ENCODE results near the gene FUT4.
"Not testable (repeated sequence)": the region's sequence is repeated elsewhere in the genome, so short reads cannot be mapped to it uniquely, and the experiment has no call there.

FUT4 gene

GRCh38 chr11:94568200-94568599, 24.5 kb downstream of the FUT4 start:
- DNase-seq: no peak

DNA sequence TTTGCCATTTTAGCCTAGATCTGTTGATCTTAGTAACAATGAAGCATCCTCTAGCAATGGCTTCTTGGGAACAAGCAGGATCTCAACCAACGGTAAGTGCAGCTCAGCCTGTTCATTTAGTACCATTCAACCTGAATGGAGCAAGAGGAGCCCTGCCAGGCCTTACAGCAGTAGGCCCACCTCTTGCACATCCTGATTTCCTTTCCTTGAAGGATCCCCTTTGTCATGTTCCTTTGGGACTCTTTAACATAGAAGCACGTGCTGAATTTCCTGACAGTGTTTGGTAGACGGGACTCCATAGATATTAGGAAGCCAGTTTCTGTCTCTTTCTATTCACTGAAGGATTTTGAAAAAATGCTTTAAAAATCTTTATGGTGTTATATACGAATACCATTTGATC, 25.0 kb downstream of the FUT4 start:
- no peak for DNase-seq

DNA sequence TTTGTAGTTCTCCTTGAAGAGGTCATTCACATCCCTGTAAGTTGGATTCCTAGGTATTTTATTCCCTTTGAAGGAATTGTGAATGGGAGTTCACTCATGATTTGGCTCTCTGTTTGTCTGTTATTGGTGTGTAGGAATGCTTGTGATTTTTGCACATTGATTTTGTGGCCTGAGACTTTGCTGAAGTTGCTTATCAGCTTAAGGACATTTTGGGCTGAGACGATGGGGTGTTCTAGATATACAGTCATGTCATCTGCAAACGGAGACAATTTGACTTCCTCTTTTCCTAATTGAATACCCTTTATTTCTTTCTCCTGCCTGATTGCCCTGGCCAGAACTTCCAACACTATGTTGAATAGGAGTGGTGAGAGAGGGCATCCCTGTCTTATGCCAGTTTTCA, 29.3 kb downstream of the FUT4 start:
- not testable (repeated sequence) for DNase-seq

DNA sequence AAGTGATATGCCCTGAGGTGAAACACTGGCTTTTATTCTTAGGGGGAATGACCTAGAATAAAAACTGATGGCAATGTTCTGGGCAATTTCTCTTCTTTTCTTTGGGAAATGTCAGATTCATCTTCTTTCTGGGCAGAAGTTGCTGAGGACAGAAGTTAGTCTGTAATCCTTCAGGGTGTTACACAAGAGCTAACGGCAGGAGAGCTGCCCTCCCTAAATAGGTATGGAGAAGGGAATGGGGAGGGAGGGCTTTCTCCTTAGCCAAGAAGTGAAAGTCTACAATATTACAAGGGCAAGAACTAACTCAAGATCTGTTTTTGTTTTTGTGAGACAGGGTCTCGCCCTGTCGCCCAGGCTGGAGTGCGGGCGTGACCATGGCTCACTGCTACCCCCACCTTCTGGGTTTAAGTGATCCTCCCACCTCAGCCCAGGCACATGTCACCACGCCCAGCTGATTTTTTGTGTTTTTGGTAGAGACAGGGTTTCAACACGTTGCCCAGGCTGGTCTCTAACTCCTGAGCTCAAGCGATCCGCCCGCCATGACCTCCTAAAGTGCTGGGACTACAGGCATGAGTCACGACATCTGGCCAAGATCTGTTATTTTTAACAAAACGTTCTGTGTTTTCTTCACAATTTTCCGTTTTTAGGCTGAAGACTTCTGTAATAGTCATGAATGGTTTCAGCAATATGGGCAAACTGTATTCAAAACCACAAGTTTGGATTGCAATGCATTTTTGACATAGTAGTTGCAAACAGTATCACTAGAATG, 30.7 kb downstream of the FUT4 start:
- DNase-seq: no peak

DNA sequence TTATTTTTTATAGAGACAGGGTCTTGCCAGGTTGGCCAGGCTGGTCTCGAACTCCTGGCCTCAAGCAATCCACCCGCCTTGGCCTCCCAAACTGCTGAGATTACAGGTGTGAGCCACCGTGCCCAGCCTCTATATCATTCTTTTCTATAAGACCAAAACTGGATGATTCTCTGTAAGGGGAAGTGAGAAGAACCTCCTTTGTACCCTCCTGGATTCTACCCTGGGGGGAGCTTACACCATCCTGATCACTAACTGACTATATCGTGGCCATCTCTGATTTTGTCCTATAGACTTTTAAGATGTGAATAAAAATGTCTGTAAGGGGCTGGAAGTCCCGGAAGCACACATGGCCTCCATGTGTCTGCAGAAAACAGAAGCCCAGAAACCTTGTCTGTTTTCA, 32.6 kb downstream of the FUT4 start:
- DNase-seq: no peak

- no peak for DNase-seq
Measured at GRCh38 chr11:94577841-94578240, 34.1 kb downstream of the FUT4 start.

- no peak for DNase-seq
Measured at GRCh38 chr11:94581926-94582325, 38.2 kb downstream of the FUT4 start.

DNA sequence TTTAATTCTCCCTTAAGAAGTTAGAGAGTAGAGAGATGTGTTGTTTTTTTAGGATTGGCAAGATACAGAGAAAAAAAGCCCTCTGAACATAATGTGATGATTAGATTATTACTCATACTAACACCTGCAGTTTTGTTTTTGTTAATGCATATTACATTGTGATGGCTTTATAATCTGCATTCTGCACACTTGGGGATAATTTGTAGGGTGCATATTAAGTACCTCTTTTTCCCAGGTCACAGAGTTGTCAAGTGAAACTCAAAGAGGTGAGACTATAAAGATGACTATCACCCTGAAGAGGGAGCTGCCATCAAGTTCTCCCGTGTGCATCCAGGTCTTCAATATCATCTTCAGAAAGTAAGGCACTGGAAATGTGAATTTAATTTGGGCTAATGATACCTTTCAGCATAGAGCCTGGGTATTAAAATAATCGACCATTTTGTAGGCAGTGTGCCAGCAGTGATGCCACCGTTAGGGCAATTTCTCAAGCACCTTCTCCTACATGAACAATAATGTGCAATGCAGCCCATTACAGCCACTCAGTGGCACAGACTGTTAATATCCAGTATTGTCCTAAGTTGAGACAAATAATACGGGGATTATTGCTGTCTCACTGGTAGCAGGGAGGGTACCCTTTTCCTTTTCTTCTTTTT, 39.6 kb downstream of the FUT4 start:
- DNase-seq: no peak

- no peak for DNase-seq
Measured at GRCh38 chr11:94583866-94584500, 40.3 kb downstream of the FUT4 start.

- DNase-seq: no peak
Measured at GRCh38 chr11:94584978-94585377, 41.3 kb downstream of the FUT4 start.

DNA sequence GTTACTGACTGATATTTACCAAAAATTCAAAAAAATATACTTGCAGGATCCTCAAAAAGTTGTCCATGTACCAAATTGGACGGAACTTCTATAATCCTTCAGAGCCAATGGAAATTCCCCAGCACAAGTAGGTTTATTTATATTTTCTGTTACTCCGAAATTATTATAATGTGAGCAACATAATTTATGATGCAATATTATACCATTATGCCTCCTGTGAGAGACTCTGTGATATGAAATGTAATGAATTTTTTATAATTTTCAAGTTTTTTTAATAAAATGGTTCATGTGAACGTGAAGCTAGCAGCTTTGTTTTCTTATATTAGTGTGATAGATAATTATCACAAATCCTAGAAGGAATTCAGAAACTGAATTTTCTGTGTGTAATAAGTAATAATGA, 41.7 kb downstream of the FUT4 start:
- no peak for DNase-seq

DNA sequence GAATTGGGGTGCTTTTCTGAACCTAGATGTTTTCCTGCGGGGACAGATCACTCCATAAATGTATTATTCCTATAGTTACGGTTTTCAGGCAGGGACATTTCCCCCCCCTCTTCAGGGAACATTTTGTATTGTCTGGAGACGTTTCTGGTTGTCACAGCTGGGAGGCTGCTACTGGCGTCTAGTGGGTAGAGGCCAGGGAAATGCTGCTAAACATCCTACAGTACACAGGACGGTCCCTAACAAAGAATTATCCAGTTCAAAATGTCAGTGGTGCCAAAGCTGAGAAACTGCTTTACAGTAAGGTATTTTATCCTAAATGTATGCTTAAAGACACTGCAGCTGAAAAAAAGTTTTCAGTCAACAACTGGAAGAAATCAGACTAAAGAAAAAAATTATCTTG, 42.8 kb downstream of the FUT4 start:
- DNase-seq: peak; percentile 60

- peak; percentile 71 for DNase-seq
Measured at GRCh38 chr11:94586978-94587377, 43.3 kb downstream of the FUT4 start.

- peak; percentile 84 for DNase-seq
Measured at GRCh38 chr11:94588366-94588942, 44.7 kb downstream of the FUT4 start.

GRCh38 chr11:94590352-94591041, 46.8 kb downstream of the FUT4 start:
- DNase-seq: no peak

DNA sequence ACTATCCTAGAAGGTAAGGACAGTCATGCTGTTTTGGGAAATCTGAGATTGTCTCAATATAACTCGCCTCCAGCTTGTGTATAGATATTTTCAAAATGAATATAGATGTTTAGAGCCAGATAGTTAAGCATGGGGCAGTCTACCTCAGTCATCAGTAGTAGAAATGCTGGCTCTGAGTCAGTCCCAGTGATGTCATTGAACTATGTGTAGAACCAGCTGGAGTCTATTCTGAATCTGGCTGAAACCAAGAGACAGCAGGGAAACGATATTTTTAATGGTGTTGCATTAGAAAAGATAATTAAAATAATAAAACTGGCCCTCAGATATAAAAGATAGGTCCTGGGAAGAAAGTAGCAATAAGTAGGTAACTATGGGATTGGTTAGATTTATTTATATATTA, 49.3 kb downstream of the FUT4 start:
- no peak for DNase-seq

- no peak for DNase-seq
Measured at GRCh38 chr11:94595076-94595475, 51.4 kb downstream of the FUT4 start.

DNA sequence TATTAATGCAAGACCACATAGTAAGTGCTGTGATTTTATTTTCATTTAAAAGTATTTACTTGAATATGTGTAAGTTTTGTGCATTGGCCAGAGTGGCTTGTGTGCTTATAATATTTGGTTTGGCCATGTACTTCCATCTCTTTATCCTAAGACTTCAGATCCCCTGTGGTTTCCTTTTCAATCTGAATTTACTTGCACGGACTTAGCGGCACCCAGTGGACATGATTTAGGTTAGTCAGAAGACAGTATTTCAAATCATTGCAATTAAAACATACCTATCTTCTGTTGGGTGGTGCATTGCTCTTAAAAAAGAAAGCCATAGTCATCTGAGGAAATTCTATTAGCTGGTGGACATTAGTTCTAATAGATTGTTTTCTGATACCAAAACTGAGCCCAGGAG, 54.2 kb downstream of the FUT4 start:
- DNase-seq: no peak
